ENCODE results near the gene SCD5.
"Not testable (repeated sequence)": the region's sequence is repeated elsewhere in the genome, so short reads cannot be mapped to it uniquely, and the experiment has no call there.

The SCD5 gene

GRCh38 chr4:82798168-82799005 lies at the start of gene SCD5:
Gene SCD5, minus strand, starts transcription at chr4:82798796. Its CDS starts 259 bp downstream, at chr4:82798537.
- DNase-seq = peak; percentile 54

- no peak for DNase-seq
Observed at GRCh38 chr4:82842593-82842992, 44.0 kb upstream of the SCD5 start.

GRCh38 chr4:82839624-82840023 lies 41.0 kb upstream of the SCD5 start:
- DNase-seq = no peak

GRCh38 chr4:82833696-82834313 lies 35.2 kb upstream of the SCD5 start:
- DNase-seq = no peak

GRCh38 chr4:82833060-82833459 lies 34.5 kb upstream of the SCD5 start:
- not testable (repeated sequence) for DNase-seq

- no peak for DNase-seq
Observed at GRCh38 chr4:82825425-82825824, 26.8 kb upstream of the SCD5 start.

- no peak for DNase-seq
Observed at GRCh38 chr4:82823062-82823461, 24.5 kb upstream of the SCD5 start.

GRCh38 chr4:82820689-82821088 lies 22.1 kb upstream of the SCD5 start:
- no peak for DNase-seq

GRCh38 chr4:82818664-82819662 lies 20.4 kb upstream of the SCD5 start:
- no peak for DNase-seq

GRCh38 chr4:82816874-82817273 lies 18.3 kb upstream of the SCD5 start:
- DNase-seq = not testable (repeated sequence)

- DNase-seq = no peak
Observed at GRCh38 chr4:82814034-82814433, 15.4 kb upstream of the SCD5 start.

GRCh38 chr4:82811838-82812341 lies 13.3 kb upstream of the SCD5 start:
- DNase-seq = no peak

GRCh38 chr4:82811392-82811791 lies 12.8 kb upstream of the SCD5 start:
- no peak for DNase-seq

GRCh38 chr4:82810176-82810575 lies 11.6 kb upstream of the SCD5 start:
- no peak for DNase-seq

GRCh38 chr4:82809619-82810018 lies 11.0 kb upstream of the SCD5 start:
- DNase-seq = no peak

- DNase-seq = no peak
Observed at GRCh38 chr4:82803746-82804145, 5.2 kb upstream of the SCD5 start.

- DNase-seq = no peak
Observed at GRCh38 chr4:82802911-82803310, 4.3 kb upstream of the SCD5 start.

GRCh38 chr4:82801910-82802521 lies 3.4 kb upstream of the SCD5 start:
- DNase-seq = no peak

GRCh38 chr4:82799006-82799881 lies 648 bp upstream of the SCD5 start:
- DNase-seq = no peak

- DNase-seq = no peak
Observed at GRCh38 chr4:82797405-82798111, 1.0 kb downstream of the SCD5 start.

GRCh38 chr4:82797040-82797404 lies 1.6 kb downstream of the SCD5 start:
- DNase-seq = no peak

All from NK-92 treated with Interleukin-12 subunit alpha and Interleukin-12 subunit beta, amount 100 ng/mL, for 24 hours (cell line).